HCT116 (cell line): ENCODE data around the gene SND1. TPM values are rescaled to one million over a fixed set of nuclear protein-coding genes. Genes with fewer than 3 reads are reported as not detected.

Experiments
- ATAC-seq: fragments of 200-7000 bp; cut with Tn5 transposase; 2 replicates; pipeline ENCODE4 v1.9.1; 2020; ENCODE audit warnings: mild to moderate bottlenecking, moderate library complexity
- BruUV-seq: library from RNA; stranded (reverse); fragments of 400-500 nt; replicated peaks from 2 replicates; lab custom pipeline; 2021; lab: Mats Ljungman, UMichigan
- CTCF ChIA-PET: fragments of 300-600 bp; sonication (Branson Sonifier 250); formaldehyde crosslinking; loops from one replicate; lab custom pipeline; 2021; ENCODE audit warnings: antibody characterized with exemption; lab: Charles Lee
- POLR2A ChIA-PET: fragments of 300-600, 350-600 bp; sonication (Branson Sonifier 250); formaldehyde crosslinking; loops from one replicate; lab custom pipeline; 2021; ENCODE audit warnings: antibody characterized with exemption; lab: Charles Lee
- RAD21 ChIA-PET, 2 experiments: fragments of 300-600 bp; sonication (Branson Sonifier 250); formaldehyde crosslinking; loops; one replicate each; lab custom pipeline; 2023; ENCODE audit warnings: low total read pairs in 2 of 2; ENCODE audit not compliant: uncharacterized antibody in 2 of 2, unreplicated experiment in 2 of 2, low non-redundant PET in 1 of 2; lab: Charles Lee
- DNase-seq: peaks from one replicate; pipeline ENCODE4 v3.0.0-alpha.2; 2010; ENCODE audit warnings: low read depth, low spot score
- H2AFZ ChIP-seq: fragments of 200-600 bp; shearing (Covaris generic), sonication (generic); 2 replicates; pipeline ENCODE4 v1.6.1; 2017; ENCODE audit warnings: low read depth, mixed run types, mixed read lengths, antibody characterized with exemption, low read length; ENCODE audit not compliant: poor library complexity, severe bottlenecking
- H3K27ac ChIP-seq: 2 replicates; pipeline ENCODE4 v1.5.1; 2012; ENCODE audit warnings: low read depth, low read length
- H3K27me3 ChIP-seq: fragments of 200-600 bp; sonication (generic); 2 replicates; pipeline ENCODE4 v1.6.1; 2016; ENCODE audit warnings: mixed run types, low read length, mixed read lengths; ENCODE audit not compliant: insufficient read depth
- H3K36me3 ChIP-seq, 2 experiments: fragments of 200-500 bp in 1 of 2; fragments of 200-600 bp in 1 of 2; sonication (Bioruptor generic) in 1 of 2; sonication (generic) in 1 of 2; 2 replicates each; pipeline versions ENCODE4 v1.5.1 to v1.6.1; 2014 to 2016; ENCODE audit warnings: low read length in 2 of 2, inconsistent platforms in 1 of 2, mixed read lengths in 1 of 2, mixed run types in 1 of 2; ENCODE audit not compliant: insufficient read depth in 2 of 2, control insufficient read depth in 1 of 2
- H3K4me1 ChIP-seq, 2 experiments: fragments of 200-600 bp in 1 of 2; sonication (generic) in 1 of 2; 2 replicates each; pipeline versions ENCODE4 v1.5.1 to v1.6.1; 2012 to 2017; ENCODE audit warnings: low read length in 2 of 2, inconsistent platforms in 1 of 2, mild to moderate bottlenecking in 1 of 2, mixed read lengths in 1 of 2, mixed run types in 1 of 2, moderate library complexity in 1 of 2; ENCODE audit not compliant: insufficient read depth in 2 of 2, control insufficient read depth in 1 of 2
- H3K4me2 ChIP-seq: fragments of 200-600 bp; sonication (generic); 2 replicates; pipeline ENCODE4 v1.6.1; 2017; ENCODE audit warnings: mixed run types, low read length, mixed read lengths
- H3K4me3 ChIP-seq, 2 experiments: fragments of 200-600 bp in 1 of 2; sonication (generic) in 1 of 2; replicated peaks in 1 of 2; 2 replicates each; pipeline ENCODE4 v1.5.1; 2011 to 2016; ENCODE audit warnings: low read length in 2 of 2, control low read depth in 1 of 2, low read depth in 1 of 2, mild to moderate bottlenecking in 1 of 2, mixed read lengths in 1 of 2, mixed run types in 1 of 2
- H3K79me2 ChIP-seq: fragments of 200-600 bp; sonication (generic); 2 replicates; pipeline ENCODE4 v1.6.1; 2017; ENCODE audit warnings: mild to moderate bottlenecking, mixed run types, low read length, moderate library complexity, mixed read lengths; ENCODE audit not compliant: insufficient read depth
- H3K9ac ChIP-seq: fragments of 200-600 bp; sonication (generic); 2 replicates; pipeline ENCODE4 v1.6.1; 2016; ENCODE audit warnings: low read length, mixed read lengths
- H3K9me2 ChIP-seq: fragments of 200-600 bp; sonication (generic), shearing (Covaris generic); 2 replicates; pipeline ENCODE4 v1.6.1; 2017; ENCODE audit warnings: mixed run types, mild to moderate bottlenecking, moderate library complexity; ENCODE audit not compliant: insufficient read depth
- H3K9me3 ChIP-seq, 2 experiments: fragments of 200-500 bp in 1 of 2; fragments of 200-600 bp in 1 of 2; sonication (Bioruptor generic) in 1 of 2; sonication (generic) in 1 of 2; 2 replicates each; pipeline ENCODE4 v1.6.1; 2014 to 2017; ENCODE audit warnings: low read length in 2 of 2, mixed read lengths in 2 of 2, inconsistent platforms in 1 of 2, low read depth in 1 of 2, mild to moderate bottlenecking in 1 of 2, mixed run types in 1 of 2, moderate library complexity in 1 of 2; ENCODE audit not compliant: control insufficient read depth in 1 of 2, insufficient read depth in 1 of 2
- H4K20me1 ChIP-seq: fragments of 200-600 bp; sonication (generic), shearing (Covaris generic); 2 replicates; pipeline ENCODE4 v1.6.1; 2017; ENCODE audit warnings: mixed run types, mild to moderate bottlenecking, moderate library complexity; ENCODE audit not compliant: insufficient read depth
- CBX3 ChIP-seq: IDR thresholded peaks from 2 replicates; pipeline ENCODE4 v1.6.1; 2012; ENCODE audit warnings: low read depth
- CTCF ChIP-seq, 3 experiments: fragments of 200-600 bp in 1 of 3; sonication (generic) in 1 of 3; IDR thresholded peaks in 2 of 3; conservative IDR thresholded peaks in 1 of 3; 2 replicates each; pipeline ENCODE4 v1.5.1; 2012 to 2017; ENCODE audit warnings: low read depth in 2 of 3, low read length in 2 of 3, antibody characterized with exemption in 1 of 3, borderline replicate concordance in 1 of 3, control low read depth in 1 of 3, mild to moderate bottlenecking in 1 of 3, mixed read lengths in 1 of 3, mixed run types in 1 of 3, moderate library complexity in 1 of 3; ENCODE audit not compliant: insufficient read depth in 1 of 3
- ELF1 ChIP-seq: IDR thresholded peaks from 2 replicates; pipeline ENCODE4 v1.6.1; 2012; ENCODE audit warnings: low read depth, borderline replicate concordance
- EZH2phosphoT487 ChIP-seq: fragments of 200-600 bp; IDR thresholded peaks from 2 replicates; pipeline ENCODE4 v1.6.1; 2018; ENCODE audit warnings: antibody characterized with exemption, borderline replicate concordance
- FOSL1 ChIP-seq: IDR thresholded peaks from 2 replicates; pipeline ENCODE4 v1.6.1; 2012; ENCODE audit warnings: low read depth
- SIN3A ChIP-seq: IDR thresholded peaks from 2 replicates; pipeline ENCODE4 v1.6.1; 2012; ENCODE audit warnings: low read depth
- SP1 ChIP-seq: IDR thresholded peaks from 2 replicates; pipeline ENCODE4 v1.6.1; 2012; ENCODE audit warnings: low read depth
- SRF ChIP-seq: IDR thresholded peaks from 2 replicates; pipeline ENCODE4 v1.6.1; 2012; ENCODE audit warnings: low read depth
- ZFX ChIP-seq: fragments of 450-650 bp; IDR thresholded peaks from 2 replicates; pipeline ENCODE4 v1.6.1; 2017
- intact Hi-C: fragments of 100-400 bp; cut with micrococcal nuclease; formaldehyde crosslinking; loops from 2 replicates; pipeline ENCODE4 v1.10.0; 2022
- total RNA-seq: library from RNA; stranded (reverse); gene quantifications from one replicate; pipeline ENCODE4 v1.2.1, GENCODE V29; 2021; ENCODE audit not compliant: unreplicated experiment

The SND1 gene
- total RNA-seq, 1 experiment from 2014 or later: 169 TPM

DNA sequence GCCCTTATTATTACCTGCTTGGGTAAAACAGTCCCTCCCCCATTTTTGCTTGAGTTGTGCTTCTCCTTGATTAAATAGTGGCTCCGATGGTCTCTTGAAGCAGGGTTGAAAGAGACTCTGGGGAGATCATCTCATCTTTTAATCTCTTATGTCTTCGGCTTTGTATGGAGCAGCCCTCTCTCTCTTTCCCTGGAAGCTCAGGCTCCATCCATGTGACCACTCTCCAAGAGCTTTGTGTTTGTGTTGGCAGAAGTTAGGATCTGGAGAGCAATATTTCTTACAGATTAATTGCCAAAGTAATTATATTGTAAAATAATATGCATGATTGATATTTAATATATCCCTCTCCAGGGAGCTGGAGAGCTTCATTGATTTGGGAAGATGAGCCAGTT lies 302.4 kb downstream of the SND1 start:
- Histone ChIP-seq H3K36me3 (0 out of 4 replicates have a peak, but pooled peaks cover 0 to 5% of the 10 kb centered on the region in 2 experiments), H3K27me3 (no peaks in the 10 kb centered on the region), H2AFZ (no peak overlapping the region), H3K4me1 (no peaks in the 10 kb centered on the region), H3K27ac (no peak overlapping the region), H3K9me2 (no peaks in the 10 kb centered on the region), H3K9ac (no peak overlapping the region), H3K4me2 (no peak overlapping the region), H3K79me2 (peaks cover 4% of the 10 kb centered on the region; the same call in 1 of the 2 replicates), H4K20me1 (0 out of 2 replicates have a peak, but pooled peaks cover 5% of the 10 kb centered on the region), H3K9me3 (no peaks in the 10 kb centered on the region), H3K4me3 (no peak overlapping the region)
- CTCF ChIA-PET: no interaction called here
- ATAC-seq: no peak
- DNase-seq: no peak
- intact Hi-C loops: no loop called here
- no peak for TF ChIP-seq CTCF (IDR thresholded peaks at IDR 0.05 in 2 of 3, conservative IDR thresholded peaks at IDR 0.05 in 1 of 3; ENCODE audit: borderline replicate concordance in 1 of 3, insufficient read depth in 1 of 3, low read depth in 2 of 3, low read length in 2 of 3)
- no peak for TF ChIP-seq EZH2phosphoT487
- POLR2A ChIA-PET: no interaction called here
- RAD21 ChIA-PET: interaction anchor here in 1 of 2 experiments (1.0 kb wide), 1 partner anchor 255 kb away, joined by 3 read pairs; no protein-coding TSS in a partner anchor
- no TSS peak for BruUV-seq

- no peaks in the 10 kb centered on the region for H3K9me2 ChIP-seq
- H3K27me3 ChIP-seq: no peaks in the 10 kb centered on the region
- TF ChIP-seq FOSL1 (no peak), CTCF (IDR thresholded peaks at IDR 0.05 in 2 of 3, conservative IDR thresholded peaks at IDR 0.05 in 1 of 3; ENCODE audit: borderline replicate concordance in 1 of 3, insufficient read depth in 1 of 3, low read depth in 2 of 3, low read length in 2 of 3) (no peak), ZFX (no peak), EZH2phosphoT487 (no peak), SRF (no peak), CBX3 (no peak), SIN3A (no peak), SP1 (no peak), ELF1 (no peak)
- no peak overlapping the region for H3K4me2 ChIP-seq
- ChIA-PET CTCF (no interaction called here), RAD21 (interaction anchor here in 1 of 2 experiments (1.0 kb wide), 1 partner anchor 255 kb away, joined by 3 read pairs; no protein-coding TSS in a partner anchor), POLR2A (no interaction called here)
- no peak overlapping the region for H2AFZ ChIP-seq
- DNase-seq: no peak
- no peak for ATAC-seq
- H3K79me2 ChIP-seq: peaks cover 4% of the 10 kb centered on the region; the same call in 1 of the 2 replicates
- no TSS peak for BruUV-seq
- intact Hi-C loops: no loop called here
- H3K4me3 ChIP-seq: no peak overlapping the region
- H3K4me1 ChIP-seq: no peaks in the 10 kb centered on the region
- H4K20me1 ChIP-seq: 0 out of 2 replicates have a peak, but pooled peaks cover 5% of the 10 kb centered on the region
- H3K27ac ChIP-seq: no peak overlapping the region
- no peaks in the 10 kb centered on the region for H3K9me3 ChIP-seq
- peaks cover 0 to 5% of the 10 kb centered on the region in 2 experiments; a peak in 1 of 4 replicates for H3K36me3 ChIP-seq
- no peak overlapping the region for H3K9ac ChIP-seq
These were observed 303.1 kb downstream of the SND1 start for GRCh38 chr7:127955051-127955531.
